Activated CD4-positive, alpha-beta T cell treated with anti-CD3 and anti-CD28 coated beads for 24 hours (primary cell): ENCODE results near the gene DPP7.

Experiments
- DNase-seq, 2 donors: peaks; one replicate each; pipeline ENCODE4 v3.0.0-alpha.2; 2020; ENCODE audit warnings: low read depth in 2 of 2

Gene DPP7

DNA sequence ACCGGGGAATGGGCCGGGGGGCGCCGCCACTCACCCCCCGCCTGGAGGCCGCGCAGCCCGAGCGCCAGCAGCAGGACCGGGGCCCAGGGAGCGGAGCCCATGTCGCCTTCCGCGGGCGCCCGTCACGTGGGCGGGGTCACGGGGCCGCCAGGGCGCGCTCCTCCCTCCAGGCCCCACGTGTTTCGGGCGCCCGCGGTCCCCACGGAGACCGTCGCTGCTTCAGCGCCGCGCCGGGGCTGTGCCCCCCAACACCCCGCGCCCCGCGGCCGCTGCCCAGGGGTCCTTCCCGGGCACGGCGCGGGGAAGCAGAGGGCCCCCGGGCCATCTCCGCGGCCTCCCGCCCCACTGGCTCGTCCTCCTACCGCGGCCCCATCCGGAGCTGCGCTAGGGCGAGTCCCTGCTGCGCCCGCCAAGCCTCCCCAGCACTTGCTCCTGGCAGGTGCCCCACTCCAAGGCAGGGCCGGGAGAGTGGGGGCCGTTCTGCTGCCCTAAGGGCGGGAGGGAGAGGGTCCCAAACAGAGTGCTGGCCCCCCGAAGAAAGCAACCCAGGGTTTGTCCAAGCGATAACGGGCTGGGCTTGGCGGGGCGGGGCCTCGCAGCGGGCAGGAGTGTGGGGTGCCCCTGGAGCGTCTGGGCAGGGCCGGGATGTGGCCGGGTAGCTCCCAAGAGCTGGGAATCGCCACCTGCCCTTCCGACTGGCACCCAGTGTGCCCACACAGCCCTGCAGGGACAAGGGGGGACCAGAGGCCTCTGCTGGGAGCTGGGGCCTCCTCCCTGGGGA lies at the start of gene DPP7:
DPP7 (minus strand) TSS at position 121 of the 781 bp plus-strand sequence; CDS start at position 101, 20 bp downstream.
- peak; percentile 64 to 69 for DNase-seq

DNA sequence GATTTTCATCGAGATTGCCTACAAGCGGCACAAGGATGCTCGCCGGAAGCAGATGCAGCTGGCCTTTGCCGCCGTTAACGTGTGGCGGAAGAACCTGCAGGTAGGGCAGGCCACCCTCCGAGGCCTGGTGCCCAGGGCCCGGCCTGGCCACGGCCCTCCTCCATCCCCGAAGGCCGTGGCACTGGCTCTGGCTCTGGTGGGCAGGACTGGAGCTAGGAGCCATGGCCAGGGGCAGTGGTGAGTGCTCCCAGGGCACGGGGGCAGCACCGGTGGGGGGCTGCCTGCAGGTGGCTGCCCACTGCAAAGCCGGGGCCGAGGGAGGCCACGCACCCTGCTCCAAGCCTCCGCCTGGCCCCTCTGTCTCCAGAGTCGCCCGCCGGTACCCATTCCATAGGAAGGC lies 49.3 kb upstream of the DPP7 start:
- no peak for DNase-seq

DNA sequence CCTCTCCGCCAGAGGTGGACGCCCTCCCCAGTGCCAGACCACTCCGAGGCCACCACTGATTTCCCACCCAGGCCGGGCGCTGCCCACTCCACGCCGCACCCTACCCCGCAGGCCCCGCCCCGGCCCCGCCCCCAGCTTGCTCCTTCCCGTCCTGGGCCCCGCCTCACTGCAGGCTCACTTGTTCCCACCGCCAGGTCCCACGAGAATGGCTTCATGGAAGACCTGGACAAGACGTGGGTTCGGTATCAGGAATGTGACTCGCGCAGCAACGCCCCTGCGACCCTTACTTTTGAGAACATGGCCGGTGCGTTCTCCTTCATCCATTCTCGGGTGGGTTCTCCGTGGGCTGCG lies 48.8 kb upstream of the DPP7 start:
- DNase-seq, result no peak

DNA sequence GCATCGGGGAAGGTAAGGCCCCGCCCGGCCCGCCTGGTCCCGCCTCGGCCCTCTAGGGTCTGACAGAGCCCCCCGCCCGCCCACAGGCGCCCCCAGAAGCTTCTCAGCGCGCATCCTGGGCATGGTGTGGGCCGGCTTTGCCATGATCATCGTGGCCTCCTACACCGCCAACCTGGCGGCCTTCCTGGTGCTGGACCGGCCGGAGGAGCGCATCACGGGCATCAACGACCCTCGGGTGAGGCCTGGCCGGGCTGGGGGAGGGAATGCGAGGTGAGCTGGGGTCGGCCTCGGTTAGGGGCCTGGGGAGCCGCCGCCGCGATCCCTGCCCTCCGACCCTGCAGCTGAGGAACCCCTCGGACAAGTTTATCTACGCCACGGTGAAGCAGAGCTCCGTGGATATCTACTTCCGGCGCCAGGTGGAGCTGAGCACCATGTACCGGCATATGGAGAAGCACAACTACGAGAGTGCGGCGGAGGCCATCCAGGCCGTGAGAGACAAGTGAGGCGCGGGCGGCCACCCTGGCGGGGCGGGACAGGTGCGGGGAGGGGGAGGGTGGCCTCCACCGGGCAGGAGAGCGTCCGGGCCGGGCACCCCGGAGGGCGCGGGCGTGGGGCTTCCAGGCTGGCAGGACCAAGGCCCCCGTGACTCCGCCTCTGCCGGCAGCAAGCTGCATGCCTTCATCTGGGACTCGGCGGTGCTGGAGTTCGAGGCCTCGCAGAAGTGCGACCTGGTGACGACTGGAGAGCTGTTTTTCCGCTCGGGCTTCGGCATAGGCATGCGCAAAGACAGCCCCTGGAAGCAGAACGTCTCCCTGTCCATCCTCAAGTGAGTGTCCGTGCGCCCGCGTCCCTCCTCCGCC lies 48.2 kb upstream of the DPP7 start:
- DNase-seq, result no peak

DNA sequence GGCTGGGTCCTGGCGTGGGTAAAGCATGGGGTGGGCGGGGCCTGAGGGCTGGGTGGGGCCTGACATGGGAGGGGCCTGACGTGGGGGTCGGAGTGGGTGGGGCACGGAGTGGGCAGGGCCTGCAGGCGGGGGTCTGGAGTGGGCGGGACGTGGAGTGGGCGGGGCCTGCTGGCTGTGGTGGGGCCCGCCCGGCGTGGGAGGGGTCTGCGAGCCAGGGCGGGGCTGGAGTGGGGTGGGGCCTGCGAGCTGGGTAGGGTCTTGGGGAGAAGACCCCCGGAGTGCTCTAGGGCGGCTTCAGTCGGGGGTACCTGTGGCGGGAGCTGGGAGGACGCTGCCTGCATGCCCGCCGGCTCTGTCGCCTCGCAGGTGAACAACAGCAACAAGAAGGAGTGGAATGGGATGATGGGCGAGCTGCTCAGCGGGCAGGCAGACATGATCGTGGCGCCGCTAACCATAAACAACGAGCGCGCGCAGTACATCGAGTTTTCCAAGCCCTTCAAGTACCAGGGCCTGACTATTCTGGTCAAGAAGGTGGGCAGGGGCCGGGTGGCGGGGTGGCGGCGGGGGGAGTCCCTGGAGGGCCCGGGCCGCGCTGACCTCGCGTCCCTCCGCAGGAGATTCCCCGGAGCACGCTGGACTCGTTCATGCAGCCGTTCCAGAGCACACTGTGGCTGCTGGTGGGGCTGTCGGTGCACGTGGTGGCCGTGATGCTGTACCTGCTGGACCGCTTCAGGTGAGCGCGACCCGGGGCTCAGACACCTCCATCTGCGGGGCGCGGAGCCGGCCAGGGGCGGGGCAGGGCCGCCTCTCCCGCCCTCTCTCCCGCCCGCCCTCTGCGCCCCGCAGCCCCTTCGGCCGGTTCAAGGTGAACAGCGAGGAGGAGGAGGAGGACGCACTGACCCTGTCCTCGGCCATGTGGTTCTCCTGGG lies 47.3 kb upstream of the DPP7 start:
- DNase-seq, result no peak

DNA sequence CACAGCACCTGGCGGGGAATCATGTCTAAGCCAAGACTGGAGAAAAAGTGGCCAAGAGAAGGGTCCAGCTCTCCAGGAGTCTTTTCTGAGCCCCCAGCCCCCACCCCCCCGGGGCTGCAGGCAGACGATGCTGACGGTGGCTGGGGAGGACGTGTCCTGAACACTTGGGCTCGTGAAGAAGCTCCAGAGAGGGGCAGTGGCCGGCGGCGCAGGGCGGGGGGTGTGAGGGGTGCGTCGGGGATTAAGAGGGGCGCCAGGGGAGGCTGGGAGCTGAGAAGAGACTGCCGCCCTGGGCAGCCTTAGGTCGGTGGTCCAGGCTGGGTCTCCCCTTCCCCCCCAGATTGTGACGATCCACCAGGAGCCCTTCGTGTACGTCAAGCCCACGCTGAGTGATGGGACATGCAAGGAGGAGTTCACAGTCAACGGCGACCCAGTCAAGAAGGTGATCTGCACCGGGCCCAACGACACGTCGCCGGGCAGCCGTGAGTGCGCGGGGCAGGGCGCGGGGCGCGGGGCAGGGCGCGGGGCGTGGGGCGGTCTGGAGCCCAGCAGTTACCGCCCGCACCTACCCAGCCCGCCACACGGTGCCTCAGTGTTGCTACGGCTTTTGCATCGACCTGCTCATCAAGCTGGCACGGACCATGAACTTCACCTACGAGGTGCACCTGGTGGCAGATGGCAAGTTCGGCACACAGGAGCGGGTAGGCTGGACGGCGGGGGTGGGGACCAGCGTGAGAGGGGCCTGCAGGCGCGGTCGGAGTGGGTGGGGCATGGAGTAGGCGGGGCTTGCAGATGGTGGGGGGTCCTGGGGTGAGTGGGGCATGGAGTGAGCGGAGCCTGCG lies 46.4 kb upstream of the DPP7 start:
- no peak for DNase-seq

DNA sequence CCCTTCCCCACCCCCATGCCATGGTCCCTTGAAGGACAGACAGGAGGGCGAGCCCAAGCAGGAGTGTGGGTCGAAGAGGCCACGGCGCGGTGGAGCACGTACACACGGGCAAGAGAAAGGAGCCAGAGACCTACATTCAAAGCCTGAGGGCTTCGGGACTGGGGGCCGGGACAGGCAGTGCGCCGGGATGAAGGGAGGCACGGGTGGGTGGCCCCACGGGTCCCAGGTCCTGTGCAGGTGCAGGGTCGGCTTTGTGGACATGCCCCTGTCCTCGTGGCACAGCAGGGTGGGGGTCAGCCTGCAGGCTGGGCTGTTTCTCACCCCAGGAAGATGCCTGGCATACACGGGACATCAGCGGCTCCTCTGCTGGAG lies 45.5 kb upstream of the DPP7 start:
- no peak for DNase-seq

DNA sequence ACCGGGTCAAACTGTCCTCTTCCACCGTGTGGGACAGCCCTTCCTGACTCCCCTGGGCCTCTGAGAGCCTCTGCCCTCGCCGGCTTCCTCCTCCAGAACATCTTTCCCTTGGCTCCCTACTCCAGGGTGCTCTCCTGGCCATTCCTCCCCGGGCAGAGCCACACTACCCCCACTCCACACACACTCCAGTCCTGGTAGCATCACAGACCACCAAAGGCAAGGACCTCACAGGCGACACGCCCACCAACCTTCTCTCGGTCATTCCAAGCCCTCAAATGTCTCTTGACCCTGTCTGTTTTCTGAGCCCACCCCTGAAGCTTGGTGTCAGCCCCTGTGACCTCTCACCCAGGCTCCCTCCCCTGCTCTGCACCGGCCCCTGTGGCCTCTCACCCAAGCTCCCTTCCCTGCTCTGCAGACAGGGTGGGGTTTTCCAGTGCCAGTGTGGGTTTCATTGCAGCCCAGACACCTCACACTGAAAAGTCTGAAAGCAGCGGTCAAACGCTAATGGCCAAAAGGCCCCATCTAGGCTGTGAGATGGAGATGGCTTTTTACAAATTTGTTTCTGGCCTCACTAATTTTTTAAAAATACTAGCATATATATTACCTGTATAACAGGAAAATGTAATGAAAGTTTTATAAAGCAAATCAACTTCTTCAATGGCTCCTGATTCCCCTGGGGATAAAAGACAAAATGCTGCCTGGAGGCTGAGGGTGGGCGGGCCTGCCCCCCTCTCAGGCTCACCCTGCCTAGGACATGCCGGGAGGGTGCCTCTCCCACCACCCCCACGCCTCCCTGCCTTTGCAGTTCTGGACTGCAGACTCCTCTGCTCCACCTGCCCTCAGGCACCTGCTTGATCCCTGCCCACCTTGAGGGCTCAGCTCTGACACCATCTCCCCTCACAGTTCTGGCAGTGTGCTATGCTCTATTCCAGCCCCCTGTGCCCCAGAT lies 44.8 kb upstream of the DPP7 start:
- DNase-seq, result no peak

DNA sequence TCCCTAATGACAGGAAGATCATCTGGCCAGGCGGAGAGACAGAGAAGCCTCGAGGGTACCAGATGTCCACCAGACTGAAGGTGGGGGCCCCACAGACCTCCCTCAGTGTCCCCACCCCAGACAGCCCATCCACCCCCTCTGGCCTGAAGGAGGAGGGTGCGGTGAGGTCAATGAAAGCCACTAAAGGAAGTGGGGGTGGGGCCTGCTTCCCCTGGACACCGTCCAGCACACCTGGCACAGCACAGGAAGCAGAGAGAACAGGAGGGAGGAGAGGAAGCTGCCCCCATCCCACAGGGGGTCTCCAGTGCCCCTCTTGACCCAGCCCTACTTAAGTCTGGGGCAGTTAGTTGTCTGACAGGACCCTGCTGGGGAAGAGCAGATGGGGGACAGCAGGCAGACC lies 44.1 kb upstream of the DPP7 start:
- DNase-seq, result no peak

DNA sequence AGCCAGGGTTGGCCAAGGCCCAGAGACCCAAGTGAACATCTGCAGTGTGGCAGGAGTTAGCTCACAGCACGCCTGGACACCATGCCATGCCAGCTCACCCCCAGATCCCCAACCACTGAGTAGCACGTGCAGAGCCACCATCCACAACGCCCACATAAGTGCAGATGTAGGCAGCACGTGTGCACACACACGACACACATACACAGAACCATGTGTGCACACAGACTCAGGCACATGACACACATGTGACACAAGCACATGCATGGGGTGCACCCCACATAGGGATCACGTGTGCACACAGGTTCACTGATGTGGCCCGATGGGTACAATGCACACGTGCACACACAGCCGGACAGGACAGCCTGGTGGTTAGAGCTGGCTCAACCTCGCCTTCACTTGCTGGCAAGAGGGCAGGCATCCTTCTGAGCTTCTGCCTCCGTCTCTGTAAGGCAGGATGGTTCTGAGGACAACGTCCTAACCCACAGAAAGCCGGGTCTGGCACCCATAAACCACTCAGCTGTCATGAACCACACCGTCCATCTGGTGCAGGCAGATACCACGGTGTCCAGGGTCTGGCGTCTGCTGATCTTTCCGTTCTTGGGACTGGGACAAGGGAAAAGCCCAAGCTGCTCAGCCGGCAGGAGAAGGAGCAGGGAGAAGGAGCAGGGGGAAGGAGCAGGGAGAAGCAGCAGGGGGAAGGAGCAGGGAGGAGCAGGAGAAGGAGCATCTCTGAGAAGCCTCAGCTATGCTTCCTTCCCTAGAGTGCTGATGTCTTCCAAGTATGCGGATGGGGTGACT lies 43.3 kb upstream of the DPP7 start:
- DNase-seq, result no peak

DNA sequence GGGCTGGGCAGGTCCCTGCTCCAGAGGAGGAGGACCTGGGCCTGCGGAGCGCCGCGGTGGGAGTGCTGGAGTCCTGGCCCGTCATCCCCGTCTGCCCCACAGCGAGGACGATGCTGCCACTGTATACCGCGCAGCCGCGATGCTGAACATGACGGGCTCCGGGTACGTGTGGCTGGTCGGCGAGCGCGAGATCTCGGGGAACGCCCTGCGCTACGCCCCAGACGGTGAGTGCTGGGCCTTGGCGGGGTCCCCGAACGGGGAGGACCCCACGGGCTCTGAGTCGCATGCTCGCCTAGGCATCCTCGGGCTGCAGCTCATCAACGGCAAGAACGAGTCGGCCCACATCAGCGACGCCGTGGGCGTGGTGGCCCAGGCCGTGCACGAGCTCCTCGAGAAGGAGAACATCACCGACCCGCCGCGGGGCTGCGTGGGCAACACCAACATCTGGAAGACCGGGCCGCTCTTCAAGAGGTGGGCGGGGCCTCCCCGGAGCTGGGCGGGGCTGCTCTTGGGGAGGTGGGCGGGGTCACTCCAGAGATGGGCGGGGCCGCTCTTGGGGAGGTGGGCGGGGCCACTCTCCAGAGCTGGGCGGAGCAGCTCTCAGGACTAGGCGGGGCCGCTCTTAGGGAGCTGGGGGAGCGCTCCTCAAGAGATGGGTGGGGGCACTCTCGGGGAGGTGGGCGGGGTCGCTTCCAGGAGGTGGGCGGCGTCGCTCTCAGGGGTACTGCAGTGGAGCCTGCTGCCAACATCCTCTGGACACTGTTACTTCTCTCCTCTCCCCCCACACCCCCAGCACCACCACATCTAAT lies 42.2 kb upstream of the DPP7 start:
- peak; percentile 42 to 44 for DNase-seq

DNA sequence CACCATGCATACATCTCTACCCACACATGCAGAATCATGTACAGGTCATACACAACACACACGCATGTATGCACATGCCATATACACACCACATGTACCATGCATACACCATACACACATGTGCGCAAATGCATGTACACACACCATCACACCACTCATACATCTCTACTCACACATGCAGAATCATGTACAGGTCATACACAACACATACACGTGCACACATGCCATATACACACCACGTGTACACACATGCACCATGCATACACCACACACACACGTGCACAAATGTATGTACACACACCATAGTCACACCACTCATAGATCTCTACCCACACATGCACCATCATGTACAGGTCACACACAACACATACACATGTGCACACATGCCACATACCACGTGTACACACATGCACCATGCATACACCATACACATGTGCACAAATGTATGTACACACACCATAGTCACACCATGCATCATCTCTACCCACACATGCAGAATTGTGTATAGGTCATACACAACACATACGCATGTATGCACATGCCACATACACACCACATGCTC lies 38.4 kb upstream of the DPP7 start:
- DNase-seq, result no peak

DNA sequence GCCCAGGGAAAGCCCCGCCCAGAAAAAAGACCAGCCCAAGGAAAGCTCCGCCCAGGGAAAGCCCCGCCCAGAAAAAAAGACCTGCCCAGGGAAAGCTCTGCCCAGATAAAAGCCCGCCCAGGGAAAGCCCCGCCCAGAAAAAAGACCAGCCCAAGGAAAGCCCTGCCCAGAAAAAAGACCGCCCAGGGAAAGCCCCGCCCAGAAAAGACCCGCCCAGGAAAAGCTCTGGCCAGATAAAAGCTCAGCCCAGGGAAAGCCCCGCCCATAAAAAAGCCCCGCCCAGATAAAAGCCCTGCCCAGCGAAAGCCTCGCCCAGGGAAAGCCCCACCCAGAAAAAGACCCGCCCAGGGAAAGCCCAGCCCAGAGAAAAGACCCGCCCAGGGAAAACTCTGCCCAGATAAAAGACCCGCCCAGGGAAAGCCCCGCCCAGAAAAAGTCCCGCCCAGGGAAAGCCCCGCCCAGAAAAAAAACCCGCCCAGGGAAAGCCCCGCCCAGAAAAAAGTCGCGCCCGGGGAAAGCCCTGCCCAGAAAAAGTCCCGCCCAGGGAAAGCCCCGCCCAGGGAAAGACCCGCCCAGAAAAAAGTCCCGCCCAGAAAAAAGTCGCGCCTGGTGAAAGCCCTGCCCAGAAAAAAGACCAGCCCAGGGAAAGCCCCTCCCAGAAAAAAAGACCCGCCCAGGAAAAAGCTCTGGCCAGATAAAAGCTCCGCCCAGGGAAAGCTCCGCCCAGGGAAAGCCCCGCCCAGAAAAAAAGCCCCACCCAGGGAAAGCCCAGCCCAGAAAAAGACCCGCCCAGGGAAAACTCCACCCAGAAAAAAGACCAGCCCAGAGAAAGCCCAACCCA lies 36.3 kb upstream of the DPP7 start:
- DNase-seq, result peak; percentile 25 to 48

DNA sequence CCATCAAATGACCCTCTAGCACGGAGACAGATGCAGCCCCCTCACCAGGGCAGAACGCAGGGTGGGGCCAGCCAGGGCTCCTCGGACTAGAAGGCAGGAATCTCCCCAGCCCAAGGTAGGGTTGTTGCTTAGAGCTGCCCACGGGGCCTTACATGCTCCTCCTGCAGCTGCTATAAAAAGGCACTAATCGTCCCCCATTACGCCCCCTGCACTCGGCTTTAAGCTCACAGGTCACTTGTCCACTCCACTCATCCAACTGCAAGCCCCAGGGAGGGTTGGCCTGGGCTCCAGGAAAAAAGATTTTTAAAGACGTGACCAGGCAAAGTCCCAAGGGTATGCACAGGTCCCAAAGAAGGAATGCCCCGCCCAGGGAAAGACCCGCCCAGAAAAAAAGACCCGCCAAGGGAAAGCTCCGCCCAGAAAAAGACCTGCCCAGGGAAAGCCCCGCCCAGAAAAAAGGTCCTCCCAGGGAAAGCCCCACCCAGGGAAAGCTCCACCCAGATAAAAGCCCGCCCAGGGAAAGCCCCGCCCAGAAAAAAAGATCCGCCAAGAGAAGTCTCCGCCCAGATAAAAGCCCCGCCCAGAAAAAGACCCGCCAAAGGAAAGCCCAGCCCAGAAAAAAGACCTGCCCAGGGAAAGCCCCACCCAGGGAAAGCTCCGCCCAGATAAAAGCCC lies 35.5 kb upstream of the DPP7 start:
- DNase-seq, result no peak

DNA sequence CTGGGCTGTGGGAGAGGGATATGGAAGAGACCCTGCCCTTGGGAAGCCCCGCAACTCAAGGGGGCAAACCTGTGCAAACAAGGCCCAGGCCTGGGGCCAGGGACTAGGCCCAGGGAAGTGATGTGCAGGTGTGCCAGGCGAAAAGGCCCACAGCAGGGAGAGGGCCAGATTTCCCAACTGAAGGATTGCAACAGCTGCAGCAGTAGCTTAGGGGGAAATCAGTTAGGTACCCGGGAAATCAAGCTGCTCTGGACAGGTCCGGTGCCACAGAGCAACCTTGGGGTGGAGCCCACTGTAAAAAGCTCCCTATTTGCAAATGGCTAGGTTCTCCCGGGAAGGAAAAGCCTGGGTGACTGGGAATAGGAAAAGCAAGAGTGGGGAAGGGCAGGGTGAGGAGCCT lies 34.8 kb upstream of the DPP7 start:
- no peak for DNase-seq

DNA sequence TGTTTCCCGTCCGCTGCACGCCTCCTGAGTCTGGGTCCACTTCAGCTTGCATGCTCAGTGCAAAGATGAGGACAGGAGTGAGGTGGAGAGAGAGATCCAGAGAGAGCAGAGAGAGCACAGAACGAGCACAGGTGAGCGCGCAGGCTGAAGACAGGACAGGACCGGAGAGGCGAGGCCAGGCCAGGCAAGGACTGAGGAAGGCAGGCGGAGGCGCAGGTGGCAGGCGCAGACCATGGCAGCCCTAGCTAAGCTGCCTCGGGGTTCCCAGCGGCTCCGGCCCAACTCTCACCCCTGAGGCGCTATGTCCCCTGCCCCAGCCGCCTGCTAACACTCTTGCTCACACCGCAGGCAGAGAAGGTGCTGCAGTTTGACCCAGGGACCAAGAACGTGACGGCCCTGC lies 34.1 kb upstream of the DPP7 start:
- no peak for DNase-seq

DNA sequence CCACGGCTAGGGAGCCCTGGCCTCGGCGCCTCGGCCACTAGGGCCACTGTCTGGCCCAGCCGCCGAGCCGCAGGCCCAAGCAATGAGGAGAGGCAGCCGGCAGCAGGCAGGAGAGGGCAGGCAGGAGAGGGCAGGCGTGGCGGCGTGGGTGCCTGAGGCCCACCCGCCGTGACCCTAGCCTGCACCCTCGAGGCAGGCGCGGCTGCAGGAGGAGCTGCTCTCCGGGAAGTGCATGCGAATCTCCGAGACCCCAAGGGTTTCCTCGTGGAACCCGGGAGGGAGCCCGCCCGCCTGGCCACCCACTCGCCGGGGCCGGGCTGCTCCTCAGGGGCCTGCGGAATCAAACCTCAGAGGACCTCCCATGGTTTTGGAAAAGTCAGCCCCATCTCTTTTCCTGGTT lies 33.7 kb upstream of the DPP7 start:
- DNase-seq, result no peak
